ENCODE data around the gene NUP43. TPM values are rescaled to one million over a fixed set of nuclear protein-coding genes. Genes with fewer than 3 reads are reported as not detected.

NUP43 gene
- total and polyA plus RNA-seq, 2 of the 13 experiments (the other 11 are each of a cell fraction or from before 2014, with no cell fraction given): 38.9 to 85.1 TPM

- TF ChIP-seq TBX2 (CRISPR knock-in tag; IDR thresholded peaks at IDR 0.05; ENCODE audit: borderline replicate concordance): peak; percentile 86
- TF ChIP-seq TSC22D2 (CRISPR knock-in tag; IDR thresholded peaks at IDR 0.05; ENCODE audit: borderline replicate concordance): no peak
- peak in 1 of 2 experiments; percentile 97; a peak in 1 of 4 replicates for TF ChIP-seq KLF16 (CRISPR knock-in tag; IDR thresholded peaks at IDR 0.05)
- TF ChIP-seq EP300 (IDR thresholded peaks at IDR 0.05; ENCODE audit: low read depth in 2 of 2, low read length in 2 of 2): peak; percentile 57 to 80
- TF ChIP-seq EP300 (CRISPR knock-in tag; IDR thresholded peaks at IDR 0.05; ENCODE audit: borderline replicate concordance): no peak
- TF ChIP-seq IKZF1 (IDR thresholded peaks at IDR 0.05): no peak
- TF ChIP-seq ZNF792 (CRISPR knock-in tag; IDR thresholded peaks at IDR 0.05): peak; percentile 85
- TF ChIP-seq ZNF280D (CRISPR knock-in tag; IDR thresholded peaks at IDR 0.05): peak; percentile 43; the same call in 1 of the 2 replicates
- no peak for TF ChIP-seq CBX2 (IDR thresholded peaks at IDR 0.05; ENCODE audit: low read depth, low read length)
- TF ChIP-seq CBX2 (CRISPR knock-in tag; IDR thresholded peaks at IDR 0.05; ENCODE audit: low read depth): no peak
- TF ChIP-seq MIXL1 (CRISPR knock-in tag; IDR thresholded peaks at IDR 0.05): peak; percentile 45; the same call in 1 of the 2 replicates
- peak; percentile 65 for TF ChIP-seq NR2F6 (IDR thresholded peaks at IDR 0.05)
- peak; percentile 57 for TF ChIP-seq NR2F6 (CRISPR knock-in tag; IDR thresholded peaks at IDR 0.05)
- TF ChIP-seq ATF7-NPFF (CRISPR knock-in tag; IDR thresholded peaks at IDR 0.05; ENCODE audit: low read depth): peak; percentile 85; the same call in 1 of the 2 replicates
- no peak for TF ChIP-seq PCBP2 (optimal IDR thresholded peaks at IDR 0.05; ENCODE audit: low read depth, low read length, poor library complexity, severe bottlenecking)
- TF ChIP-seq SKI (IDR thresholded peaks at IDR 0.05; ENCODE audit: partially characterized antibody): peak; percentile 24
- peak; percentile 95 for TF ChIP-seq TFDP2 (CRISPR knock-in tag; IDR thresholded peaks at IDR 0.05)
- TF ChIP-seq ZNF383 (CRISPR knock-in tag; IDR thresholded peaks at IDR 0.05; ENCODE audit: borderline replicate concordance): peak; percentile 92; the same call in 1 of the 2 replicates
- TF ChIP-seq ZNF883 (CRISPR knock-in tag; IDR thresholded peaks at IDR 0.05; ENCODE audit: not compliant biosample characterization): peak; percentile 90
- no peak for TF ChIP-seq HNRNPL (IDR thresholded peaks at IDR 0.05; ENCODE audit: low read depth, low read length)
- no peak for TF ChIP-seq THAP8 (CRISPR knock-in tag; IDR thresholded peaks at IDR 0.05; ENCODE audit: borderline replicate concordance)
- peak; percentile 95 for TF ChIP-seq ZSCAN29 (CRISPR knock-in tag; conservative IDR thresholded peaks at IDR 0.05)
- TF ChIP-seq TRAFD1 (CRISPR knock-in tag; IDR thresholded peaks at IDR 0.05; ENCODE audit: borderline replicate concordance): no peak; the same call in 1 of the 2 replicates
- no peak for TF ChIP-seq ZFP82 (CRISPR knock-in tag; IDR thresholded peaks at IDR 0.05; ENCODE audit: borderline replicate concordance)
These were observed at the start of gene NUP43 (continued) for GRCh38 chr6:149746147-149746946.

Data from HepG2 (cell line).